HG03558 (cell line): Measurements from ENCODE around the gene NOTCH3.

Source experiments
- ATAC-seq: cut with Tn5 transposase; IDR thresholded peaks from one replicate; pipeline ENCODE4 v1.9.1; 2021; ENCODE audit warnings: moderate number of reproducible peaks; ENCODE audit not compliant: unreplicated experiment; ENCODE audit errors: extremely low read depth

The NOTCH3 gene

DNA sequence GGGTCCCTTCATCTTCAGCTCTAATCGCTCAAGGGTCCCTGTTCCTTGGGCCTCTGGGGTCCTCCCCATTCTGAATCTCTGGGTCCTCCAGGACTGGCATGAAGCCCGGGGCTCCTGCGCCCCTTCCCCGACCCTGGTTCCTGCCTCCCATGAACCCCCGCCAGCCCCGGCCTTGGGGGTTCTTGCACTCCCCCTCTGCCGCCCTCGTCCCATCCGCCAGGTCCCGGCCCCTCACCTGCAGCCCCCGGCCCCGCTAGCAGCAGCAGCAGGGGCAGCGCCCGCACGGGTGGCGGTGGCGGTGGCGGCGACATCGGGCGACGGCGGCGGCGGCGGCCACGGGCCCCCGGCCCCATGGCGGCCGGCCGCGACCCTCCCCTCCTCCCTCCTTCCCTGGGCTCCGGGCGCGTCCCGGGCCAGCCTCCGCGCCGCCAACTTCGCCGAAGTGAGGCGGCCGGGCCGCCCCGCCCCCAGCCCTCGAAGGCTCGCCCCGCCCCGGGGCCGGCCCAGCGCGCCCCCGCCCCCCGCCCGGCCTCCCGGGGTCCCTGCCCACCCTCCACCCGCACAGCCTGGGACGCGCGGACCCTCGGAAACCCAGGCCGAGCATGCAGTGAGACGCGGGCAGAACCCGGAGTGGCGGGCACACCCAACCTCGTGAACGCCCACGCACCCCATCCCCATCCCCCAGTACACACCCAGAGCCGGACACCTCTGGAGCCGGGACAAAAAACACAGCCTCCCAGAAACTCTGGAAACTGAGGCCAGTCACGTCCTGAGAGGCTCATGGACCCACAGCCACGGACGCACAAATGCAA lies at the start of gene NOTCH3:
Gene NOTCH3, minus strand, starts transcription at position 443 of the 812 bp plus-strand sequence. Its CDS starts 90 bp downstream, at position 353.
- ATAC-seq: no peak

DNA sequence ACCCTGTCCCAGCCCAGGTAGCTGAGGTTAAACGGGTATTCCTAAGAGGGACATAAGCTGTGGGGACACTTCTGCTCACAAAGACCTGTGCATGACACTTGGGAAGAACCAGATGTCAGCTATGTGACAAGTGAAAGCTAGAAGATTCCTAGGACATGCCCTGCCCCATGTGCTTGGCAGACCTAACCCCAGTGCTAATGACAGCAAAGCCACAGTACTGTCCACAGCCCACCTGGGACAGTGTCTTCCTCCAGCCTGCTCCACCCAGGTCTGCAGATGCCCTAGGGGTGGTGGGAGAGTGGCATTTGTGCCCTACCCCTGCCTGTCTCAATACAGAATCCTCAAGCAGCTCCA lies 49.8 kb upstream of the NOTCH3 start:
- no peak for ATAC-seq

DNA sequence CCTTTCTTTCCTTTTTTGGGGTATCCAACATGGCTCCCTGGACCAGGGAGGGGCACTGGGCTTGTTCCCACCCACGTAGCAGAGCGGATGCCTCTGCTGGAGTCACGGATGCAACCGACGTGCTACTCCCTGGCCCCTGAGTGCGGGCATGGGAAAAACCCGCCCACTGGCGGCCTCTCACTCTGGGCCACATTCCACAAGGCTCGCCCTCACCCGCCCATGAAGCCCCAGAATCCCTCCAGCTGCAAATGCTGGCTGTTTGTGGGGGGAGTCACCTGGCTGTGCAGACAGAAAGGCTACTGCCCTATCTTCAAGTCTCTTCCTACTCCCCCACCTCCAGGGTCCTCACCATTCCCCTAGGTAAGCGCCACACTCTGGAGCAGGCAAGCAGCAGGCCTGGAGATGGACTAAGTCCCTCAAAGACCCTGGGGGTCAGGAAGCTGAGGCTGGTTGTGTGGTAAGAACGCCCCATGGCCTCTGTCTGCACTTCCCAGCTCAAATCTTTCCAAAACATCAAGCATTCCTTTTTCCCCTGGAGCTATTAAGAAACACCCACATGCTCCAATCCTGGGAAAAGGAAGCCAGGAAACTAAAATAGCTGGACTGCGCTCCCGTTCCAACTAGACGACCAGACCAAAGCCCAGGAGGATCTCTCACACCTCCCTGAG lies 49.3 kb upstream of the NOTCH3 start:
- no peak for ATAC-seq

DNA sequence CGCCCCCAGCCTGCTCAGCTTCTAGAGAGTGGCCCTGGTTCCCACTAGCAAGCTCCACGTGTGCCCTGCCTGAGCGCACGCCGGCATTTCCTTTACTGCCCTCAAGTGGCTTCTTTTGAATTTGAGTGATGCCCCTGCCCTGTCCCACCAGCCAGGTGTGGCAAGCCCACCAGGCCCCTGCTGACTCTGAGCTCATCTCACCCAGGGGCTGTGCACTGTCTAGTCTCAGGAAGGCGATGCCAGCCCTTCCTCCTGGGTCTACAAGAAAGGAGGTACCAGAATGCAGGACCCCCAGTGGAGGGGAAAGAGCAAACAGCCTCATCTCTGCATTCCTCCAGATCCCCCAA lies 48.7 kb upstream of the NOTCH3 start:
- no peak for ATAC-seq

DNA sequence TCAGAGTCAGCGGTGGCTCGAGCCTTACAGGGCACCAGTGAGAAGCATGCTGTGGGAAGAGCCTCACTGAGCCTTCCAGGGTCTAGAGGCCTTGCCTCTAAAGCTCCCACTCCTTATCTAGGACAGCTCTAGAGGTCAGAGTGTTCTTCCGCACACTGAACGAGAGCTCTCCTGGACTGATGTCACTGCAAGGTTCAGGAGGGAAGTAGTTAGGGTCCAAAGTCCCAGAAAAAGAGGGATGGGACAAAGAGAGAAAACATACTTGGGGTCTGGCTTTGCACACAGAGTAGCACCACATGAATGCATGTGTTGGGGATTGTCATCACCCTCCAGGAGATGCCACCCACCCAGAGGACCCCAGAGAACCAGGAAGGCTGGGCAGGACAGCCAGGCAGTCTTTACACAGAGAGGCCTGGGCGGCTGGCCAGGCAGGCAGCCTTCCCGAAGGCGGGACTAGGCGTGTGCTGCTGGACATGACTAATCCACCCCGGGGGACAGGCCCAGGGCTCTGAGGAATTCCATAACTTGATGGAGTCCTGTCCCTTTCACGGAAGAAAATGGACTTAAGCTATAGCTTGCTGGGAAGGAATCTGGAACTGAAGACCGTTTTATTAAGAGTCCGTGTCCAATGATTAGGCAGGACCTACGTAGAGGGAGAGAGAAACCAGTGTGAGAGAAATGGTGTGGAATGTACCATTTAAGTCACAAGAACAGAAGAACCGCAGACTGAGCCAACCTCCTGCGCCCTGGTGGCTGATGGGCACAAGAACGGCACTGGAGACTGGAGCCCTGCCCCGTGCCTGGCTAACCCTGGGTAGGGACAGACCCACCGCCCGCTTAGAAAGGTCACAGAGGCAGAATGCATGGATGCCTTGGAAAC lies 48.1 kb upstream of the NOTCH3 start:
- no peak for ATAC-seq

DNA sequence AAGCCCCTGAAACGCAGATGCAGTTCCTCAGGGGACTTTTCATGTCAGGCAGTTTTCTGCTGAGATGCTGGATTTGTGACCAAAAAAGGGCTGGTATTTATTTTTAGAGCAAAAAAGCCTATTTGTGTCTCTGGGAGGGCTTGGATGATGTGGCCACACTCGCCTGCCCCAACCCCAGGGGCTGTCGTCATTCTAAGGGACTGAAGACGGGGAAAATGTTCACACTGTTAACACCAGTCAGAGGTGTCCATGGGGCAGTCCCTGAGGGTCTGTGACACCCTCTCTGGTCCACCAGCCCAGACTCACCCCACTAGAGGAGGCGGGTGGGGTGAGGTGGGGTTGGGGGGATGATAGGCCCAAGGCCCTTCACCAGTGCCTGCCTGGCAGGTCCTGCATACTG lies 47.3 kb upstream of the NOTCH3 start:
- no peak for ATAC-seq

DNA sequence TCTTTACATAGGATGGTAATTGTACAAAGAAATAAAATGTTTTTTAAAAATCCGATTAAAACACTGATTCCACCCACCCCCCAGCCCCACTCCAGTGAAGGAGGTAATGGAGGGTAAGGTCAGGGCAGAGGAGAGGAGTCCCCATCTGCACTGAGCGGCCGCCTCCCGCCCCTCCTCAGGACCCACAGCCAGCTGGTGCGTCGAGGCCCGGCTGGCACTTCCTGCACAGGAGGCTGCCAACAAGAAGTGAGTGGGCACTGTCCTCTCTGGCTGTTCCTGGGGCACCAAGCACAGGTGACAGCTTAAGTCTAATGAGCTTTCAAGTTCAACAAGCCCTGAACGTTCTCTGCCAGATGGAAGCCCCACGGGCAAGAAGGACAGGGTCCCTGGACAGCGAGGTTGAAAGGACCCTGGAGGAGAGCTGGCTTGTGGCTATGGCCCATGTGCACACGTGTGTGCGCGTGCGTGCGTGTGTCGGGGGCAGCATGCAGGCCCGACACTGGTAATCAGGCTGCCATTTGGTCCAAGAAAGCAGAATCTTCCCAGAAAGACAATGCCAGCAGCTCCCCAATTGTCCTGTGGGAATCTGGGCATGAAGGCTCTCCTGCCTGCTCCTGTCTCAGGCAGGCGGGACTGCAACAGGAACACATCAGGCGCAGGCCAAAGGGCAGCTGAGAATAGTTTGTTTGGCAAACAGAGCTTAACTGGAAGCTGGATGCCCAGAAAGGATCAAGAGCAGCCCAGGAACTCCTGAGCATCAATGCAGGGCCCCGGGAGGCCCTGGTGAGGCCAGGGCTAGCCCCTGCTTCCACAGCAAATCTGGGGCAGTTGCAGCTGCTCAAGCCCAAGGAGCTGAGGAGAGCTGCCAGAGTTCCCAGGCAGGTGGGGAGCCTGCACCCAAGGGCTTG lies 46.6 kb upstream of the NOTCH3 start:
- no peak for ATAC-seq

DNA sequence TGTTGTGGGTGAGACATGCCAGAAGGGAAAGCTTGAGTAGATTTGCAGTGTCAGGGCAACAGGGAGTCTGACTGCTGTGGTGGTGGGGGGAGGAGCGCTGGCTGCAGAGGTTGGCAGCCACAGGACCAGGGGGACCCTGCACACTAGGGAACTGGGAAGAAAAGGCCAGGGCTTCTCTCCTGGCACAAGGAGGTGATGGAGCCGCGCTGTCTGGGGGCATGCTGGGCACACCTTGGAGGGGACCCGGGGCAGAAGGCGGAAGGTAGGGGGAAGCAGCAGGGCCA lies 45.3 kb upstream of the NOTCH3 start:
- ATAC-seq: no peak

DNA sequence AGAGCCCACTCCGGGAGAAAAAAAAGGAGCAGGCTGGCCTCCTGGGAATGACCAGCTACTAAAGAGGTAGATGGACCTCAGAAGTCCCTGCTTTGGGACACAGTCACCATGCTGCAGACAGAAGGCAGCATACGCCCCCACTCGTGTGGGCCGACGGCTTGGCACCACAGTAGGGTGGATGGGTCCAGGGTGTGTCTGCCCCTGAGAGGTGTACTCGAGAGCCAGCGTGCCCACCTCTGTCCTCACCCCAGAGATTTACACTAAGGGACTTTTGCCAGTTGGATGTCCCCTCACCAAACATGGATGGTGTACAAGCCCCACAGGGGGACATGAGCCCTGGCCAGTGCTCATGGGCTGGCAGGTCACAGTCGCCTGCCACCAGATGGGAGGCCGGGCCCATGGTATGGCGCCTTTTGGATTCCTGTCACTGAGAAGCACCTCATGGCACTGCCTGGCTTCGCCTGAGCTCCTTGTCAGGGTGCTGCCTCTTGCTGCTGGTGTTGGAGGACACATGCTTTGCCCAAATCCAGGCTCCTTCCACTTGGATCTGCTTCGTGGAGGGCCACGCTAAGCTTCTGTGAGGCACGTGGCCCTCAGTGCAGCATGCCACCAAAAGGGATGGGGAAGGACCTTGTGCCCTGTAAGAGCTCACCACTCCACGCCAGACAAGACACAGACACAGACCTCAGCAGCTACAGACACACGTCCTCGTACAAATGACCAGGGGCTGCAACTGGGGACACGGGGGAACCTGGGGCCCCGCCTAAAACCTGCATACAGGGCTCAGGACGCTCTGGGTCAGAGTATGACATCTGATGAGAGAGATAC lies 44.8 kb upstream of the NOTCH3 start:
- no peak for ATAC-seq

DNA sequence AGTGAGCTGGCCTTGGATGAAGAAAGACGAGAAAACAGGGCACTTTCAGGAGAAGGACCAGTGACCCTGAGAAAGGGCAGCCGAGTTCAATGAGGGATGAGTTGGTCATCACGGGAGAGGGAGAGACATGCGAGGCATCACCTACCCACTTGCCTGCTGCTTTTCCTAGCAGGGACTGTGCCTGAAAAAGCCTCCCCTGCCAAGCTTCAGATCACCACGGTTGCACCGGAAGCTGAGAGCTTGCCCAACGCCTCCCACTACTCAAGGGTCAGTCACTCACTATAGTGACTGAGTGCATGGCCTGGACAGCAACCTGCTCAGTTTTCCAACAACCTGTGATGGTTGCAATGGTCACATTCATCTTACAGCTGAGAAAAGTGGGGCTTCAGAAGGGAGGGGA lies 44.0 kb upstream of the NOTCH3 start:
- no peak for ATAC-seq

DNA sequence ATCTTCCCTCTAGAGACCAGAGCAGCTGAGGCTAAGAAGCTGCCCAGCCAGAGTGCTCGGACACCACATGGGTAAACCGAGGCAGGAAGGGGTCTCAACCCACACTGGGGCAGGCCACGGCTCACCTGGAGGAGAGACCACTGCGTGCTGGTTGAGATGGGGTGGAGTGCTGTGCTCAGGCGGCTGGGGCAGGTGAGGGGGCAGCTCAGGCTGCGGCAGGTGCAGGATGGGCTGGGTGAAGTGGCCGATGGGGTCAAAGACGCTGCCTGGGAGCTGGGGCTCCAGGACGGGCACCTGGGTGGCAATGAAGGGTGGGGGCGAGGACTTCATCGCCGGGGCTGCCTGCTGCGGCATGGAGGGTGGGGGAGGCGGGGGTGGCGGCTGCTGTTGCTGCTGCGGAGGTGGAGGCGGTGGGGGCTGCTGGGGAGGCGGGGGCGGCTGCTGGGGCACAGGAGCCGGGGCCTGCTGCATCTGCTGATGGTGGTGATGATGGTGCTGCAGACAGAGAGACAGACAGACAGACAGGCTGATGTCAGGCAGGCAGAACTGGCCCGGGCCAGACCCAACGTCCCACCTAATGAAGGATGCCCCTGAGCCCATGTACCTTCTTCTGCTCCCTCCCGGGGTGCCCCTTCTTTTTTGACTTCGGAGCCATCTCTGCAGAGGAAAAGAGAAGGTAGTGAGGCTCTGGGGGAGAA lies 43.5 kb upstream of the NOTCH3 start:
- no peak for ATAC-seq

DNA sequence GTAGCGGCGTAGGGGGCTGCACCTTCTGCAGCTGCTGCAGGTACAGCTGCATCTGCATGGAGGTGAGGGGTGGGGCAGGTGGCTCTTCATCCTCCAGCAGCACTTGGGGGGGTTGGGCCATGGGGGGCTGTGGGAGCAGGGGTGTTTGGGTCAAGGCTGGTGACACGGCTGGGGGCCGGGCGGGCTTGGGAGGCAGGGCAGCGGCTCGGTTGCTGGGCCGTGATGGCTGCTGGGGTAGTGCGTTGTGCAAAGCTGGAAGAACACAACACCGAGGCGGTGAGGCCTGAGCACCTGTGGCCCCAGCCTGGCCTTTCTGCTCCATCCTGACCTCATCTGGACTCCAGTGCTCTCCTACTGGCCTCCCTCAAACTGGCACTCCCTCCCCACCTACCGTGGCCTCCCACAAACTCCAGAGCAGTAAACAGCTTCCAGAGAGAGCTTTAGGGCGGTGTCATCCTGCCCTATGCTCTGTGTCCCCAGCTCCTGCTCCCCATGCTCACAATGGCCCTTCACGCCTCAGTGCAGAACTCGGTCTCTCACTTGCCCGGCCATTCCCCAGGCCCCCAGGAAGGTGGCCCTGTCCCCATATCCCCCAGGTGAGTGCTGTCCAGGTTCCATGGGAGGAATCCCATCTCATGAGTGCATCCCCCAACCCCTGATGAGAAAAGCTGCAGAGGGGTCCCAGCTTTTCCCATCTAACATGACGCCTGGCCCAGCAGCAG lies 42.6 kb upstream of the NOTCH3 start:
- no peak for ATAC-seq

DNA sequence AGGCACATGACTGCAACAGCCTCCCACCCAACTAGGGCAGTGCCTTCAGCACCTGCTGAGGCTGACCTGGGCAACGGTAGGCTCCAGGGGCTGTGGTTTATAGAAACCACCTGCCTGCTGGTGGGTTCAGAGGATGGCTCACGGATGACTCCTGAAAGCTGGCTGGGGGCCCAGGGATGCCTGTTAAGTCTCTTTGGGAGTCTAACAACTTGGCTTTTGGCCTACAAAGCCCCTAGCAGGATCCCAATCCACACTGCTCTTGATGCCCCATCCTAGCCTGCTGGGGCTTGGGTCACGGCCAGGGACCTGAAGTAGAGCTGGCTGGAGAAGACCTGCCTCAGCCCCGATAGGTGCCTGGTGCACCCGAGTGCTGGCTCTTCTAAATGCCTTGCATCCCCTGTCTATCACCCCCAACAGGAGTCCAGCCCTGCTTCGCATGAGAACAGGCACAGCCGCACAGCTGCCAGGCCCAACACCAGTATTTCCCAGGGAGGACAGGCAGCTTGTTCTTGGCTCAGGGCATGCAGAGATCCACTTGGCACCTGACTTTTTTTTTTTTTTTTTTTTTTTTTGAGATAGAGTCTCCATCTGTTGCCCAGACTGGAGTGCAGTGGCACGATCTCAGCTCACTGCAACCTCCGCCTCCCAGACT lies 40.6 kb upstream of the NOTCH3 start:
- no peak for ATAC-seq

DNA sequence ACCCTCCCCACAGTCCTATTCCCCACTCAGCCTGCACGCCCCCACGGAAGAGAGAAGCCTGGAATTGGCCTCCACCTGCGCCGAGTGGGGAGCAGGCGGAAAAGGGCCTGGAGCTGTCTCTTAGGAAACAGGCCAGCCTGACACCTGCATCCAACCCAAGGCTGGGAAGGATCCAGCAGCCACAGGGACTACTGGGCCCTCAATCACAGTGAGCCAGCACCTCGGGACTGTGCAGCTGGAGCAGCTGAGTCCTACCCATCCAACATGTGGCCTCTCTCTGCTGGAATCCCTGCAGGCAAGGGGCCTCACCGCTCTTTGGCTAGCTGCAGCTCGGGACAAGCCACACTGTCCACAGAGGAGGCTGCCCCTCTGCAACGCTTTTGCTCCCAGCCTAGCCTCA lies 39.7 kb upstream of the NOTCH3 start:
- ATAC-seq: no peak

DNA sequence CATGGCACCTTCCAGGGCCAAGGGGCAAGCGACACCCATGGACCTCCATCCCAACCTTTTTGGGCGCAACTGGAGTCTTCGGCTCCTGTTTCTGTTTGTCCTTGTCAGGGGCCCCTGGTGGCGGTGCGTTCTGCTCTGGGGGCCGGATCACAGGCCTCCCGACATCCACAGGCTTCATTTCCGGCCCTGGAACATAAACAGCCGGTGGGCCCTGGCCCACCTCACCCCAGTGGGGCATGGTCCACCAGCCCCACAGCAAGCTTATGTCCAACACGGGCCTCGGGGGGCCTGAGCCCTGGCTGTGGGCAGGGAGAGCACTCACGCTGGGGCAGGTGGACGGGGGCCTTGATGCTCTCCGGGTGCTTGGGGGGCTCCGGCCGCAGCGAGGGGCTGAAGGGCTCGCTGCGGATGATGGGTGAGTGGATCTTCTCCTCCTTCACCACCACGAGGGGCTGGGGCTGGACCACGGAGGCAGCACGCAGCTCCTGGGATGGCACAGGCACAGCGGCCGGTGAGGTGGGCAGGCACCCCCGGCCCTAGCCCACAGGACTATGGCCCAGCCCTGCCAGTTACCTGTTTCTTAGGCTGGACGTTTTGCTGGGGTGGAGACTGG lies 38.6 kb upstream of the NOTCH3 start:
- no peak for ATAC-seq

DNA sequence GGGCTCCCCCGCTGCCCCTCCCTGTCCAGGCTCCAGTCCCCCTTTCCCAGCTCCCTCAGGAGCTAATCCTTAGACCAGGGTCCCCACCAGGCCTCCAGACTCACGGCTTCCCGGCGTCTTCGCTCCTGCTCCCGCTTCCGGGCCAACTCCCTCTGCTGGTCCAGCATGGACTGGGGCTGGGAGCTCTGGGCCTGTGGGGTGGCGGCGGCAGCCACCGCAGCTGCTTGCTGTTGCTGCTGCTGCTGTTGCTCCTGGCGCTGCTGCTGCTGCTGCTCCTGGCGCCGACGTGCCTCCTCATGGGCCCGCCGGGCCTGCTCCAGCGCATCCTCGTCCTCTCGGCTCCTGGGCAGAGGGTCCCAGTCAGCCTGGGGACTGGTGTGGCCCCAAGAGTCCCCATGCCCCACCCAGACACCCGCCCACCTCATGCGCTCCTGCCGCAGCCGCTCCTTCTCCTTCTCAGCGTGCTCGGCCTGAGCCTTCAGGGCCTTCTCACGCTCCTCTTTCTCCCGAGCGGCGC lies 37.9 kb upstream of the NOTCH3 start:
- ATAC-seq: no peak
